Lower leg skin (tissue), 4 donors: Measurements from ENCODE around the gene EDEM2. TPM values are rescaled to one million over a fixed set of nuclear protein-coding genes. Genes with fewer than 3 reads are reported as not detected.

Experiments
- DNase-seq, 2 donors: peaks; one replicate each; pipeline ENCODE4 v3.0.0-alpha.2; 2019; ENCODE audit warnings: low spot score in 2 of 2
- H3K4me3 ChIP-seq: fragments of 200-600 bp; sonication (generic); 2 replicates; pipeline ENCODE4 v1.5.1; 2017; ENCODE audit warnings: mild to moderate bottlenecking, low read depth; ENCODE audit not compliant: poor library complexity, severe bottlenecking
- CTCF ChIP-seq, 3 donors: fragments of 450-650 bp; IDR thresholded peaks; one replicate each; pipeline ENCODE4 v1.5.1; 2016; ENCODE audit warnings: antibody characterized with exemption in 3 of 3, mild to moderate bottlenecking in 3 of 3, moderate library complexity in 2 of 3
- POLR2A ChIP-seq, 2 donors: fragments of 450-650 bp; IDR thresholded peaks; one replicate each; pipeline ENCODE4 v1.6.1; 2016 to 2017; ENCODE audit warnings: antibody characterized with exemption in 2 of 2, mild to moderate bottlenecking in 1 of 2, moderate library complexity in 1 of 2
- WGBS, 2 donors: methylation state at CpG; one replicate each; pipeline ENCODE4 v1.1.5; 2018; 5-methylcytosine and 5-hydroxymethylcytosine counted together
- intact Hi-C: fragments of 100-400 bp; cut with DNase I; formaldehyde crosslinking; loops from one replicate; pipeline ENCODE4 v1.15.0; 2023; ENCODE audit warnings: low total_unique reads
- total RNA-seq, 4 donors: library from RNA; depleted of rRNA; stranded (reverse); fragments of >200 nt; gene quantifications; one replicate each; pipeline ENCODE4 v1.1.0, GENCODE V29; 2016

EDEM2 gene
- total RNA-seq, 4 donors from 2014 or later, result 8.8 to 18.7 (median 16.6) TPM

GRCh38 chr20:35129647-35130069, 17.5 kb downstream of the EDEM2 start:
- WGBS, 2 donors, result 86 to 90% methylated on average over 2 of the region's 2 CpGs
- TF ChIP-seq CTCF (IDR thresholded peaks at IDR 0.05), result no peak
- H3K4me3 ChIP-seq, result no peak overlapping the region
- no peak for DNase-seq
- intact Hi-C loops, result no loop called here

- TF ChIP-seq CTCF (IDR thresholded peaks at IDR 0.05) (no peak), POLR2A (IDR thresholded peaks at IDR 0.05) (no peak)
- peak in 1 of 2 donors; percentile 25 for DNase-seq
- H3K4me3 ChIP-seq, result no peak overlapping the region
- intact Hi-C loops, result no loop called here
- WGBS, 2 donors, result 80 to 84% methylated on average over 5 of the region's 5 CpGs
Observed at GRCh38 chr20:35125753-35126152, 21.4 kb downstream of the EDEM2 start.

GRCh38 chr20:35122756-35123405, 24.3 kb downstream of the EDEM2 start:
- no peak for TF ChIP-seq CTCF (IDR thresholded peaks at IDR 0.05)
- TF ChIP-seq POLR2A (IDR thresholded peaks at IDR 0.05), result no peak
- WGBS, 2 donors, result 93 to 95% methylated on average over 5 of the region's 5 CpGs
- DNase-seq, result no peak
- no peak overlapping the region for H3K4me3 ChIP-seq
- intact Hi-C loops, result no loop called here

- peak in 1 of 2 donors; percentile 52 for DNase-seq
- TF ChIP-seq POLR2A (IDR thresholded peaks at IDR 0.05), result no peak
- no peak for TF ChIP-seq CTCF (IDR thresholded peaks at IDR 0.05)
- intact Hi-C loops, result no loop called here
- 87 to 89% methylated on average over 7 of the region's 7 CpGs for WGBS, 2 donors
- no peak overlapping the region for H3K4me3 ChIP-seq
Observed at GRCh38 chr20:35121186-35121585, 25.9 kb downstream of the EDEM2 start.

GRCh38 chr20:35120012-35120701, 27.0 kb downstream of the EDEM2 start:
- intact Hi-C loops, result no loop called here
- H3K4me3 ChIP-seq, result no peak overlapping the region
- DNase-seq, result peak in 1 of 2 donors; percentile 48
- 90 to 93% methylated on average over 8 of the region's 8 CpGs for WGBS, 2 donors
- TF ChIP-seq POLR2A (IDR thresholded peaks at IDR 0.05) (no peak), CTCF (IDR thresholded peaks at IDR 0.05) (no peak)
